GM19043 (cell line): ENCODE results near the gene KLHL35.
A peak's percentile ranks its signal among the peaks of the same experiment; 100 is the strongest.
"Not testable (repeated sequence)": the region's sequence is repeated elsewhere in the genome, so short reads cannot be mapped to it uniquely, and the experiment has no call there.

Experiments
- ATAC-seq: cut with Tn5 transposase; IDR thresholded peaks from one replicate; pipeline ENCODE4 v1.9.1; 2021; ENCODE audit warnings: low read depth; ENCODE audit not compliant: unreplicated experiment

Gene KLHL35

GRCh38 chr11:75400146-75400865, 32.7 kb downstream of the KLHL35 start:
- no peak for ATAC-seq

GRCh38 chr11:75399344-75400145, 33.5 kb downstream of the KLHL35 start, which contains the start of gene RPS3:
TSS of gene RPS3 (plus strand) at chr11:75399518. CDS start at chr11:75399548, 30 bp downstream.
- peak; percentile 76 for ATAC-seq

- ATAC-seq, result no peak
These were observed 34.1 kb downstream of the KLHL35 start for GRCh38 chr11:75398906-75399305.

GRCh38 chr11:75394085-75394840, 38.7 kb downstream of the KLHL35 start:
- no peak for ATAC-seq

GRCh38 chr11:75389925-75390324, 43.1 kb downstream of the KLHL35 start:
- ATAC-seq, result no peak

- ATAC-seq, result no peak
These were observed 43.8 kb downstream of the KLHL35 start for GRCh38 chr11:75389276-75389605.

GRCh38 chr11:75388386-75389275, 44.4 kb downstream of the KLHL35 start:
- ATAC-seq, result peak; percentile 63

- ATAC-seq, result no peak
These were observed 45.2 kb downstream of the KLHL35 start for GRCh38 chr11:75387736-75388294.

GRCh38 chr11:75386942-75387630, 45.9 kb downstream of the KLHL35 start:
- ATAC-seq, result no peak

- ATAC-seq, result no peak
These were observed 48.4 kb downstream of the KLHL35 start for GRCh38 chr11:75384438-75385080.

- ATAC-seq, result no peak
These were observed 49.8 kb downstream of the KLHL35 start for GRCh38 chr11:75383246-75383645.

GRCh38 chr11:75380716-75381420, 52.1 kb downstream of the KLHL35 start:
- ATAC-seq, result no peak

GRCh38 chr11:75380245-75380644, 52.8 kb downstream of the KLHL35 start:
- ATAC-seq, result no peak

- ATAC-seq, result not testable (repeated sequence)
These were observed 54.2 kb downstream of the KLHL35 start for GRCh38 chr11:75378776-75379175.

- no peak for ATAC-seq
These were observed 56.8 kb downstream of the KLHL35 start for GRCh38 chr11:75376175-75376574.

- ATAC-seq, result no peak
These were observed 57.4 kb downstream of the KLHL35 start for GRCh38 chr11:75375626-75376025.

- no peak for ATAC-seq
These were observed 58.4 kb downstream of the KLHL35 start for GRCh38 chr11:75374646-75375045.

- no peak for ATAC-seq
These were observed 59.8 kb downstream of the KLHL35 start for GRCh38 chr11:75373201-75373600.
